ENCODE results near the gene OXSR1.
"Not testable (repeated sequence)": the region's sequence is repeated elsewhere in the genome, so short reads cannot be mapped to it uniquely, and the experiment has no call there.

OXSR1 gene

DNA sequence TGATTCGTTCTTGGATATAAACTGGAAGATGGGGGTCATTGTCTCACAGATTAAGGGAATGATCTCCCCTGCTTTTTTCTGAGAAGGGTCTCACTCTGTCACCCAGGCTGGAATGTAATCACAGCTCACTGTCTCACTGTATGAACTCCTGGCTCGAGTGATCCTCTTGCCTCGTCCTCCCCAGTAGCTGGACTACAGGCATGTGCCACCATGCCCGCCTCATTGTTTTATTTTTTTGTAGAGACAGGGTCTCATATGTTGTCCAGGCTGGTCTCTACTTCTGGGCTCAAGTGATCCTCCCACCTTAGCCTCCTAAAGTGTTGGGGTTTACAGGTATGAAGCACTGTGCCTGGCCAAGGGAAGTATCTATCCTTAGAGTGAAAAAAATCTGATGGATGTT is 5.4 kb downstream of the OXSR1 start:
- DNase-seq (ENCODE audit: low read depth): no peak
- H3K4me3 ChIP-seq (ENCODE audit: low read length): no peak overlapping the region
- TF ChIP-seq, protein P1, sequence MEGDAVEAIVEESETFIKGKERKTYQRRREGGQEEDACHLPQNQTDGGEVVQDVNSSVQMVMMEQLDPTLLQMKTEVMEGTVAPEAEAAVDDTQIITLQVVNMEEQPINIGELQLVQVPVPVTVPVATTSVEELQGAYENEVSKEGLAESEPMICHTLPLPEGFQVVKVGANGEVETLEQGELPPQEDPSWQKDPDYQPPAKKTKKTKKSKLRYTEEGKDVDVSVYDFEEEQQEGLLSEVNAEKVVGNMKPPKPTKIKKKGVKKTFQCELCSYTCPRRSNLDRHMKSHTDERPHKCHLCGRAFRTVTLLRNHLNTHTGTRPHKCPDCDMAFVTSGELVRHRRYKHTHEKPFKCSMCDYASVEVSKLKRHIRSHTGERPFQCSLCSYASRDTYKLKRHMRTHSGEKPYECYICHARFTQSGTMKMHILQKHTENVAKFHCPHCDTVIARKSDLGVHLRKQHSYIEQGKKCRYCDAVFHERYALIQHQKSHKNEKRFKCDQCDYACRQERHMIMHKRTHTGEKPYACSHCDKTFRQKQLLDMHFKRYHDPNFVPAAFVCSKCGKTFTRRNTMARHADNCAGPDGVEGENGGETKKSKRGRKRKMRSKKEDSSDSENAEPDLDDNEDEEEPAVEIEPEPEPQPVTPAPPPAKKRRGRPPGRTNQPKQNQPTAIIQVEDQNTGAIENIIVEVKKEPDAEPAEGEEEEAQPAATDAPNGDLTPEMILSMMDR (conservative IDR thresholded peaks at IDR 0.05; ENCODE audit: low read length): no peak

DNA sequence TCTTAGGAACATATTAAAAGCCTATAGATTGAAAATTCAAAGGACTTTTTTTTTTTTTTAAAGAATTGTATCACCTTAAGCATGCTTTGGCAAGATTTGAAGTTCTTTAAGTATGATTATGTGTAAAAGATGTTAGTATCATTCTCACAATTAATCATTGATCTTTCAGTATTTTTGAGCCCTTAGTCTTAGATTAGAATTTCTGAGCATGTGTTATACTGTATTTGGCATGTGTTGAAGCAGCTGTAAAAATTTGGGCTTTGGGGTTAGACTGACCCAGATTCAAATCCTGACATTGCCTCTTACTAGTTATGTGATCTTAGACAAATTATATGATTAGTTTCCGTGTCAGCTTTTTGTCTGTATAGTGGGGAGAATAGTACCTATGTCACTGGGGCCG is 6.3 kb downstream of the OXSR1 start:
- H3K4me3 ChIP-seq (ENCODE audit: low read length): no peak overlapping the region
- DNase-seq (ENCODE audit: low read depth): no peak
- TF ChIP-seq, protein P1 (conservative IDR thresholded peaks at IDR 0.05; ENCODE audit: low read length): no peak

DNA sequence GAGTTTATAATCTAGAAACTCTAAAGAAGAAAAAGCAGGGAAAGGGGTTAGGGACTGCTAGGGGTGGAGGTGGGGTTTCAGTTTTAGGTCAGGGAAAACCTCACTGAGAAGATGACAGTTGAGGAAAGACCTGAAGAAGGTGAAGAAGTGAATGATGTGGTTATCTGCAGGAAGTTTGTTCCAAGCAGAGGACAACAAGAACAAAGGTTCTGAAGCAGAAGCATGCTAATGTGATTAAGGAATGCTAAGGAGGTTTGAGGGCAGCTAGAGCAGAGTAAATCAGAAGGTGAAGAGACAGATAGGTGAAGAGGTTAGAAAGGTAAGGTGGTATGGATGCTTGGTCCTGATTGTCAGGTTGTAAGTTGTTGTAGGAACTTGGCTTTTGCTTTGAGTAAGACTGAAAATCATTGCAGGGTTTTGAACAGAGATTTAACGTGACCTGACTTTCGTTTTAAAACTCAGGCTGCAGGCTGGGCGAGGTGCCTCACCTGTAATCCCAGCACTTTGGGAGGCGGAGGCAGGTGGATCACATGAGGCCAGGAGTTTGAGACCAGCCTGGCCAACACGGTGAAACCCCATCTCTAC is 8.6 kb downstream of the OXSR1 start:
- no peak overlapping the region for H3K4me3 ChIP-seq (ENCODE audit: low read length)
- TF ChIP-seq, protein P1 (conservative IDR thresholded peaks at IDR 0.05; ENCODE audit: low read length): no peak
- DNase-seq (ENCODE audit: low read depth): no peak

DNA sequence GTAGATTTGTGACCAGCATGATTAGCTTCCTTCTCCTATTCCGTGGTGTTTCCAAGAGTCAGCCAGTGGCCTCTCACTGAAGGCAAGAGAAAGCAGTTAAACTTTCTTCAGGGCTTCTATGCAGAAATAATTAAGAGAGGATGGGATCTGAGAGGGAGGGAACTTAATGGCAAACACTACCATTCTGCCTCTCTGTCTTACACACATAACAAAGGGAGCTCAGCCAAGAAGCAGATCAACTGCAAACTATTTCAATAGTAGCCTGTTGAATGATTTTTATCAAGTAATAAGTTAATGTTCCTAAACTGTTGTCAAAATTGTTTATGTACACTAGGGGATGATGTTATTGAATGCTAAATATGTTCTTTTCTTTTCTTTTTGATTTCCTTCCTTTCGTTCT is 11.8 kb downstream of the OXSR1 start:
- no peak for DNase-seq (ENCODE audit: low read depth)
- H3K4me3 ChIP-seq (ENCODE audit: low read length): no peak overlapping the region
- TF ChIP-seq, protein P1 (conservative IDR thresholded peaks at IDR 0.05; ENCODE audit: low read length): no peak

DNA sequence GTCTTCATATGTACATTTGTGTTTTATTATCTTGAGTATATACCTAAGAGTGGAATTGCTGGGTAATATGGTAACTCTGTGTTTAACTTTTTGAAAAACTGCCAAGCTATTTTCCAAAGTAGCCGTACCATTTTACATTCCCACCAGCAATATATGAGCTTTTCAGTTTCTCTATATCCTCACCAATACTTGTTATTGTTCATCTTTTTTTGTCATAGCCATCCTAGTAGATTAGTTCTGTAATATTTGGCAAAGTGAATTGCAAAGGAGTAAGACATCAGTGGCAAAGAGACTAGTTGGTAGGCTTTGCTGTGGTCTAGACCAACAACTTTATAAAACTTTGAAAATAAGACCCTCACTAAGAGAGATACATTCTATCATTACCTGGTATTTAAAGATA is 21.4 kb downstream of the OXSR1 start:
- H3K4me3 ChIP-seq (ENCODE audit: low read length): no peak overlapping the region
- TF ChIP-seq, protein P1 (conservative IDR thresholded peaks at IDR 0.05; ENCODE audit: low read length): no peak
- no peak for DNase-seq (ENCODE audit: low read depth)

DNA sequence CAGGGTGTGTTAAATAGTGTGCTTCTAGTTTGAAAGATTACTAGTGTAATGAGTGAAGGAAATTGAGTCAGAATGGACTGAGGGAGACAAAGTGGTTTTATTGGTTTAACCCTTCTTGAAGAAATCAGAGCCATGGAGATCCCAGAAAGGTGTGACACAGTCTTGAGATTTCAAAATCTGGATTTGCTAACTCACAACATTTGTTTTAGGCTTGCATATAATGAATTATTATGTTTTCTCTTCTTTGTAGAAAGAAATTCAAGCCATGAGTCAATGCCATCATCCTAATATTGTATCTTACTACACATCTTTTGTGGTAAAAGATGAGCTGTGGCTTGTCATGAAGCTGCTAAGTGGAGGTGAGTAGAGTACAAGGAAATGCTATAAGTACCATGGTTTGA is 25.1 kb downstream of the OXSR1 start:
- no peak overlapping the region for H3K4me3 ChIP-seq (ENCODE audit: low read length)
- peak; percentile 6 for DNase-seq (ENCODE audit: low read depth)
- TF ChIP-seq, protein P1 (conservative IDR thresholded peaks at IDR 0.05; ENCODE audit: low read length): no peak

DNA sequence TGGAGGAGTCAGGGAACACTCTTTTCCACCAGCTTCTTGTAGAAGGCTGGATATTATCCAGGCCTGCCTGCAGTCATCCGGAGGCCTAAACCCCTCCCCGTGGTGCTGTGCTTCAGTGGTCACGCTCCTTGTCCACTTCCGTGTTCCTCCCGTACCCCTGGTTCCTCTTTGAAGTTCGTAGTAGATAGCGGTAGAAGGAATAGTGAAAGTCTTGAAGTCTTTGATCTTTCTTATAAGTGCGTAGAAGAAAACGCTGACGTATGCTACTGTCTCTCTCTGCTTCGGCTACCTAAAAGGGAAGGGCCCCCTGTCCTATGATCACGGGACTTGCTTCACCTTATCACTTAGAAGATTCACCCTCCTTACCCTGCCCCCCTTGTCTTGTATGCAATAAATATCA is 37.6 kb downstream of the OXSR1 start:
- not testable (repeated sequence) for H3K4me3 ChIP-seq (ENCODE audit: low read length); DNase-seq (ENCODE audit: low read depth)

DNA sequence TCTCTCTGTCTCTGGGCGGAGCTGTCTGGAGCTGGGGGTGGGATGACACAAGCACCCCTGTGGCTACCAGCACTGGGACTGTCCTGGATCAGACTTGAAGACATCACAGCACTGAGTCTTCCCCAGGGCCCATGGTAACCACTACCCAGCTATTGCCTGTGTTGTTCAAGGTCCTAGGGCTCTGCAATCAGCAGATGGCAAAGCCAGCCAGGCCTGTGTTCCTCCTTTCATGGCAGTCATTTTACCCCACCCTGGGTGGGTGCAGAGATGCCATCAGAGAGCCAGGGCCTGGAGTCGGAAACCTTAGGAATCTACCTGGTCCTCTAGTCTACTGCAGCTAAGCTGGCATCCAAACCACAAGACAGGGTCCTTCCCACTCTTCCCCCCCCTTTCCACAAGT is 38.4 kb downstream of the OXSR1 start:
- no peak overlapping the region for H3K4me3 ChIP-seq (ENCODE audit: low read length)
- TF ChIP-seq, protein P1 (conservative IDR thresholded peaks at IDR 0.05; ENCODE audit: low read length): no peak
- no peak for DNase-seq (ENCODE audit: low read depth)
